Stimulated activated memory B cell treated with anti-CD40 and anti-IgM and Interleukin-4, amounts not matched to agents 10 μg/mL and 1 μg/mL and 100 μg/mL, for 72 hours (primary cell): ENCODE results near the gene MAPT.
"Not testable (repeated sequence)": the region's sequence is repeated elsewhere in the genome, so short reads cannot be mapped to it uniquely, and the experiment has no call there.

Source experiments
- ATAC-seq: fragments of 150-1000 bp; cut with Tn5 transposase; 2 replicates; pipeline ENCODE4 v1.10.0; 2021
- H3K27ac Mint-ChIP-seq: one replicate; pipeline ENCODE4 v1.8.0; 2022; ENCODE audit warnings: mild to moderate bottlenecking, mixed read lengths
- H3K27me3 Mint-ChIP-seq: one replicate; pipeline ENCODE4 v1.8.0; 2022; ENCODE audit warnings: mixed read lengths
- H3K36me3 Mint-ChIP-seq: one replicate; pipeline ENCODE4 v1.8.0; 2022; ENCODE audit warnings: mixed read lengths
- H3K4me1 Mint-ChIP-seq: one replicate; pipeline ENCODE4 v1.8.0; 2022; ENCODE audit warnings: mixed read lengths
- H3K4me3 Mint-ChIP-seq: one replicate; pipeline ENCODE4 v1.8.0; 2022; ENCODE audit warnings: mild to moderate bottlenecking, moderate library complexity, mixed read lengths
- H3K9me3 Mint-ChIP-seq: one replicate; pipeline ENCODE4 v1.8.0; 2022; ENCODE audit warnings: mixed read lengths

MAPT gene

DNA sequence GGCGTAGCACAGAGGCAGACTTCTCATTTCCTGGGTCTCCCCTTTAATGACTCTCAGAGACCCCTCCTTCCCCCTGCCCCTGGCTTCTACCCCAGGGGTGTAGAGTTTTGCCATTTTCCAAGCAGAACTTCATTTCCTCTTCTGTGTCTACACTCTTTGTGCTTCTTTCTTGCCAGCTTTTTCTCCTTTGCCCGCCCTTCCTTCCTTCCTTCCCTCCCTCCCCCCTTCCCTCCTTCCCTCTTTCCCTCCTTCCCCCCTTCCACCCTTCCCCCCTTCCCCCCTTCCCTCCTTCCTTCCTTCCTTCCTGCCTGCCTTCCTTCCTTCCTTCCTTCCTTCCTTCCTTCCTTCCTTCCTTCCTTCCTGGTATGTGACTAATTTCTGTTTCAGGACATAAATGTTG, 47.0 kb downstream of the MAPT start:
- Mint-ChIP-seq H3K27ac (no peak overlapping the region), H3K4me1 (peaks cover 5% of the 10 kb centered on the region), H3K9me3 (peaks cover 3% of the 10 kb centered on the region), H3K36me3 (no peaks in the 10 kb centered on the region), H3K4me3 (no peak overlapping the region), H3K27me3 (peaks cover 42% of the 10 kb centered on the region)
- no peak for ATAC-seq

DNA sequence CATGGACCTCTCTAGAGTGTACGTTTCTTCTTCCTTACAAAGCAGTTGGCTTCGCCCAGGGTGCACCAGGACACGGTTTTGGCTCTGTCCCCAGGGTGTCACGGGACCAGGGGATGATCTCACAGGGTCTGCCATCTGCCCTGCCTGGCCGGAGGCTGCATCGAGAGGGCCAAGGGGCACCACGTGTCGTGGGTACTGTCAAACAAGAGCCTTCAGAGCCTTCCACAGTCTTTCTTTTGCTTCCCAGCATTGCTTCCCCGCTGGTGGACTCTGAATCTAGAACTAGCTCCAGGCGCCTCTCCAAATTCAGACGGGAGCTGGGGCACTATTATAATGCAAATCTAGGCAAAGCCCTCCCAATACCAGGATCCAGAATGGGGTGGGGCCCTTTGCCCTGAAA, 47.9 kb downstream of the MAPT start:
- Mint-ChIP-seq H3K27ac (no peak overlapping the region), H3K9me3 (peaks cover 3% of the 10 kb centered on the region), H3K36me3 (no peaks in the 10 kb centered on the region), H3K27me3 (peaks cover 42% of the 10 kb centered on the region), H3K4me1 (peaks cover 5% of the 10 kb centered on the region), H3K4me3 (no peak overlapping the region)
- no peak for ATAC-seq

DNA sequence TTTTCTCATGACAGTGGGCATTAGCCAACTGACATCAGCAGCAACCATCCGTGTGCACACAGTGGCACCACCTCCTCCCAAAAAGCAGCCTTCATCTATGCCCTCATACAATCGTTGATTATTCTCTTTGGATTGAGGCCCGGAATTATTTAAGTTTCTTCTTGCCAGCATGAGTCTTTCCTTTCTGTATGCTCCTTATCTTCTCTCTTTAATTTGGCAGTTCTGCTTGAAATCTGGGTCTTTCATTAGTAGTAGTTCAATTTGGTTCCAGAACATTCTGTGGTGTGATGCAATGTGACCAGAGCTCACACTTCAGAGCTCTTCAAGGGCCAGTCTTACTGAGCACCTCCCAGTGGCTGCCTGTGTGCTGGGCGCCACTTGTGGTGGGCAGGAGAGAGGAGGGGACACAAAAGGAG, 52.5 kb downstream of the MAPT start:
- H3K36me3 Mint-ChIP-seq = no peaks in the 10 kb centered on the region
- no peaks in the 10 kb centered on the region for H3K9me3 Mint-ChIP-seq
- H3K27me3 Mint-ChIP-seq = peaks cover 68% of the 10 kb centered on the region
- no peak overlapping the region for H3K4me3 Mint-ChIP-seq
- H3K4me1 Mint-ChIP-seq = peaks cover 12% of the 10 kb centered on the region
- no peak overlapping the region for H3K27ac Mint-ChIP-seq
- ATAC-seq = no peak

DNA sequence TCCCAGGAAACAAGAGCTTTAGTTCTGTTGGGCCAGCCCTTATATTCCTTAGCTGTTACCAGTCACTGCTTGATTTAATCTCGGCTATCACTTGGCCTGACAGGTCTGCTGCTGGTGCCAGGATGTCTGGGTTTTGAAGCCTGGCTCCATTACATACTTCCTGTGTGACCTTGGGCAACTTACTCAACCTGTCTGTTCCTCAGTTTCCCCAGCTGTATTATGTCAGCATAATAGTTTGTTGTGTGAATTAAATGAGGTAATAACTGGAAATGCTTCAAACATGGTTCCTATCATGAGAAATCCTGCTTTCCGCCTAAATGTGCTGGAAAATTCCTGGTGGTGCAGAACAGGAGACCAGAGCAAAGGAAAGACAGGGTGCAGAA, 54.1 kb downstream of the MAPT start:
- Mint-ChIP-seq H3K9me3 (no peaks in the 10 kb centered on the region), H3K27ac (peak overlapping the region; percentile 76), H3K27me3 (peaks cover 77% of the 10 kb centered on the region), H3K36me3 (no peaks in the 10 kb centered on the region), H3K4me1 (peaks cover 12% of the 10 kb centered on the region), H3K4me3 (peak overlapping the region; percentile 76)
- ATAC-seq = no peak

DNA sequence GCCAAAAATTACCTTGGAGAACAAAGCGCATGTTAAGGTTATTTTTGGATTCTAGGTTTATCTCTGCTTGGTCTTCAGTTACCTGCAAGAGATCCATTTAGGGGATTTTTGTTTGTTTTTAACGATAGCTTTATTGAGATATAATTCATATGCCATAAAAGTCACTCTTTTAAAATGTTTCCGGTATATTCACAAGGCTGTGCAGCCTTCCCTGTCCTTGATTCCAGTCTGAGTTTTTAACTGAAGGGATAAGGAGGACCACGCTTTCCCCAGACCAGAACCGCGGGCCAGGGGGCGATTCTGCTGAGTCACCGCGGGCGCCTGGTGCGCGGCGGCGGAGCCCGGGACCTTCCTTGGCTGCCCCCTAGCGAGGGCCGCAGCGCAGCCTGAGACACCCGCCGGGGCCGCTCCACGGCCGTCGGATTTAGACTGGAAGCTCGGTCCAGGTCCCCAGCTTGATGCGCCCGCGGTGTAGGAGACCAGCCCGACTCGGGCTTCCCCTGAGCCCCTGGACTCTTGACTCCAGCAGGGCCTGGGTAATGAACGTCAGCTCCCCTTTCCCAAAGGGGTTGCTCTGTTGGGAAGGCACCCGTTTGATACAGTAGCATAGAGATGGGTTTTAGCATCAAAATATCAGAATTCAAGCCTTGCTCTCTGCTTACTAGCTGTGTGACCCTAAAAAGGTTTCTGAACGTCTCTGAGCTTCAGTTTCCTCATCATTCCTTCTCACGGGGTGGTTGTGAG, 54.7 kb downstream of the MAPT start:
- Mint-ChIP-seq H3K36me3 (no peaks in the 10 kb centered on the region), H3K9me3 (no peaks in the 10 kb centered on the region), H3K27ac (peak overlapping the region; percentile 76), H3K4me3 (peak overlapping the region; percentile 76), H3K4me1 (peaks cover 12% of the 10 kb centered on the region), H3K27me3 (peaks cover 77% of the 10 kb centered on the region)
- peak; percentile 94 for ATAC-seq

DNA sequence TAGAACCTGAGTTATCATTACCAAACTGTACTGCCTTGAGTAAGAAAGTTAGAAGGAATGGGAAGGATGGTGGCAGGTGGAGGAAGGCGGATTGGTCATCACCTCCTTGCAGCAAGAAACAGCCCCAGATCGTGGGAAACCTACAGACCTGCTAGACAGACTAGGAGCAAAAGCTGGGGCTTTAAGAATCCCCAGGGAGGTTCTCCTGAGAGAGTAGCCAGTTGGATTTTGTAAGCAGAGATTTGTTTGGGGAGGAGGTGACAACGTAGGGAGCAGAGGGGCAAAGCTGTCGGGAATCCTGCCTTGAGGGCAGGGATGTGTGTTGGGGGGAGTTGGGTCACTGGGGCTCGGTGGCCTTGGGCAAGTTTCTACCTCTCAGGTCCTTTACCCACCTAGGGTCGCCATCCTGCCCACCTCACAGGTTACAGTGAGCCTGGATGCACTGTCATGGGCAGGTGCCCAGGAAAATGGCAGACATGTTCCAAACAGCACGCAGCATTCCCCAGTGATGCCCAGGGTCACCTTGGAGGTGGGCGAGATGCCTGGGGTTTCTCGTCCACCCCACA, 55.5 kb downstream of the MAPT start:
- Mint-ChIP-seq H3K36me3 (no peaks in the 10 kb centered on the region), H3K4me1 (peaks cover 12% of the 10 kb centered on the region), H3K27ac (peak overlapping the region; percentile 76), H3K9me3 (no peaks in the 10 kb centered on the region), H3K27me3 (peaks cover 77% of the 10 kb centered on the region), H3K4me3 (no peak overlapping the region)
- no peak for ATAC-seq

DNA sequence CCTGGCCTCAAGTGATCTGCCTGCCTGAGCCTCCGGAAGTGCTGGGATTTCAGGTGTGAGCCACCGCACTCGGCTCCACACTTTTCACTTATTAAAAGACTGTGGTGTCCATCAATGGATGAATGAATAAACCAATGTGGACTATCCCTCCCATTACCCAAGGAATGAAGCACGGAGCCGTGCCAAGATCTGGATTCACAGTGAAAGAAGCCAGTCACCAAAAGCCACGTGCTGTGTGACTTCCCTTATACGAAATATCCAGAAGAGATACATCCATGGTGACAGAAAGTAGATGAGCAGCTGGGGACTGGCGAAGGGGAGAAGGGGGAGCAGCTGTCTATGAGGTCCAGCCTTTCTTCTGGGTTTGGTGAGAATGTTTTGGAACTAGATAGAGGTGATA, 56.5 kb downstream of the MAPT start:
- H3K27me3 Mint-ChIP-seq = peaks cover 74% of the 10 kb centered on the region
- peaks cover 12% of the 10 kb centered on the region for H3K4me1 Mint-ChIP-seq
- H3K9me3 Mint-ChIP-seq = no peaks in the 10 kb centered on the region
- H3K36me3 Mint-ChIP-seq = no peaks in the 10 kb centered on the region
- H3K27ac Mint-ChIP-seq = no peak overlapping the region
- no peak for ATAC-seq
- H3K4me3 Mint-ChIP-seq = no peak overlapping the region

DNA sequence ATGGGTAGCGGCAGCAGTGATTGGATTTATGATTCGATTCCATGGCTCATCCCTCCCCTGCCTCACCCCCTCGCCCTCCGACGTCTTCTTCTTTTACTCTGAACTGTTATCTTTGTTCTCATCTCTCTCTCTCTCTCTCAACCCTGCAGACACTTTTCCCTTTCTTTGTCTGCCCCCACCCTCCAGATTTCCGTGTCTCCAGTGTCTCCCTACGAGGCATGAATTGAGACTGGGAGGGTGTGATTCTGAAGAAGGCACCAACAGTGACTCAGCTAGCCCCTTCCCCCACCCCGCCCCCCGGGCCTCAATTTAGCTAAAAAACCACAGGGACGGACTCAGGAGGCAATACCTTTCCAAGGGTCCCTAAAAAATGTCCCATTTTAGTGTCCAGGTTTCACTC, 57.0 kb downstream of the MAPT start:
- H3K27ac Mint-ChIP-seq = no peak overlapping the region
- H3K27me3 Mint-ChIP-seq = peaks cover 74% of the 10 kb centered on the region

DNA sequence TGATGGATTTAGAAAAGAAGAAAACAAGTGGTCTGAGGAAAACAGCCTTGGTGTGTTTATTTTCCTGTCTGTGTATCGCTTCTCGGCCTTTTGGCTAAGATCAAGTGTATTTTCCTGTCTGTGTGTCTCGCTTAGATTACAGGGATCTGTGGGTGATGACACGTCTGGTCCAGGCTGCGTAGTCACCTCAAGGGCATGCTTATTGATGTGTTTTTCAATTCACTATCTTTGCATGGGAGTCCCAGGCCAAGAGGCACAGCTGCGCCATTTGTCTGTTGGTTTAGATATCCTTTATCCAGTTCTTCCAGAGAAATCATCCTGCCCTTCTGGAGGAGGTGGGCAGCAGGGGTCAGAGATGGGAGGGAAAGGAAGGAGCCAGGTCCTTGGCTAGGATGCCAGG, 57.6 kb downstream of the MAPT start:
- Mint-ChIP-seq H3K27me3 (peaks cover 69% of the 10 kb centered on the region), H3K27ac (no peak overlapping the region), H3K4me1 (peaks cover 12% of the 10 kb centered on the region), H3K9me3 (no peaks in the 10 kb centered on the region), H3K4me3 (no peak overlapping the region), H3K36me3 (no peaks in the 10 kb centered on the region)
- no peak for ATAC-seq

More for the DNA sequence above, 57.0 kb downstream of the MAPT start:
- no peaks in the 10 kb centered on the region for H3K9me3 Mint-ChIP-seq
- no peak overlapping the region for H3K4me3 Mint-ChIP-seq
- ATAC-seq = no peak
- H3K36me3 Mint-ChIP-seq = no peaks in the 10 kb centered on the region
- H3K4me1 Mint-ChIP-seq = peaks cover 12% of the 10 kb centered on the region

DNA sequence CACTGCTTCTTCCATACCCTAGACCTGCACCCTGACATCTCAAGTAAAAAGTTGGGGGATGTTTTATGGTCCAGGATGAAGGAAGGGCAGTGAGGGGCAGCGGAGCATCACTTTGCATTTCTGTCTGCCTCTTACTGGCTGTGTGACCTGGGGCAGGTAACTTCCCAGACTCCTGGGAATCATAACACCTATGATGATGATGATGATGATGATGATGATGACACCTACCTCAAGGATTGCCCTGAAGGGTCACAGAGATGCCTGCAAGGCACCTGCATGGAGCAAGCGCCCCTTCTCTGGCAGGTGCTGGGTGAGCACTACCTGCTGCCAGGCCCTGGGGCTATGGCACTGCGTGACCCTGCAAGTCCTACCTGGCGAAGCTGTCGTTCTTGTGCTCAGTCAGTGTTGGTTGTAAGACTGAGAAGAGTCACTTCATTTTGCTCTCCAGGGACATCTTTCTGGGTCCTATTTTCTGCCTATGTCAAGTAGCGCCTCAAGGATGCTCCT, 58.5 kb downstream of the MAPT start:
- Mint-ChIP-seq H3K9me3 (no peaks in the 10 kb centered on the region), H3K27ac (no peak overlapping the region), H3K27me3 (peaks cover 62% of the 10 kb centered on the region), H3K4me1 (peaks cover 12% of the 10 kb centered on the region), H3K4me3 (no peak overlapping the region), H3K36me3 (no peaks in the 10 kb centered on the region)
- ATAC-seq = no peak

DNA sequence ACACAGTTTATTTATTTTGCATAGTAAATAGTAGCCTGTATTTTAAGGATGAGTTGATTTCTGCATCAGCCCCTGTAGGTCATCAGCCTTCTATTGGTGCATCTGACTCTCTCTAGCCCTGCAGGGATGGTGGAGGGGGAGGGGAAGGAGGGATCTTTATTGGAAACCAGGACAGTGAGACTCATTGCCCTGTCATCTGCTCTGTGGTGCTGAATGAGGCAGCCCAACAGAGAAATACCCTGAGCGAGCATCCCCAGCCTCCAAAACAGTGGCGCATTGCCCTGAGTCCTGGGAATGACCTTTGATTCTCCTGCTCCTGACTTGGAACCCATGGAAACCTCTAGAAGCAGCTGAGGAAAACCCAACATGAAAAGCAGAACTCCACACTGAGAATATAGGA, 59.2 kb downstream of the MAPT start:
- H3K4me1 Mint-ChIP-seq = peaks cover 12% of the 10 kb centered on the region

DNA sequence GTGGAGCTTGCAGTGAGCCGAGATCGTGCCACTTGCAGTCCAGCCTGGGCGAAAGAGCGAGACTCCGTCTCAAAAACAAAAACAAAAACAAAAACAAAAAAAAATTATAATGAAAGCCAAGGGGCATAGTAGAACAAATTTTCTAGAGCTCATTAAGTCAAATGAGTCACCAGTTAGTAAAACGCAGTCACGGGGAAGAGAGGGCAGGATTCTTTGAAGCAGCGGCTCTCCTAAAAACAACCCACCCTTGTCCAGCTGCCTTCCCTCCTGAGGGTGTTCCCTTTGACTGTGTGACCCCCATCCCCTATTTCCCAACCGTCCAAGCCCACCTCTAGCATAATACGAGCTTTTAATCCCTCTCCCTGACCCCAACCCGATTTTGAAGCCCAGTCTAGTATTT, 60.6 kb downstream of the MAPT start:
- no peak overlapping the region for H3K4me3 Mint-ChIP-seq
- H3K36me3 Mint-ChIP-seq = no peaks in the 10 kb centered on the region
- no peaks in the 10 kb centered on the region for H3K4me1 Mint-ChIP-seq
- no peak overlapping the region for H3K27ac Mint-ChIP-seq
- no peak for ATAC-seq
- H3K27me3 Mint-ChIP-seq = peaks cover 55% of the 10 kb centered on the region
- no peaks in the 10 kb centered on the region for H3K9me3 Mint-ChIP-seq

More for the DNA sequence above, 59.2 kb downstream of the MAPT start:
- H3K27ac Mint-ChIP-seq = no peak overlapping the region
- ATAC-seq = no peak
- no peaks in the 10 kb centered on the region for H3K36me3 Mint-ChIP-seq
- H3K27me3 Mint-ChIP-seq = peaks cover 62% of the 10 kb centered on the region
- H3K9me3 Mint-ChIP-seq = no peaks in the 10 kb centered on the region
- no peak overlapping the region for H3K4me3 Mint-ChIP-seq

DNA sequence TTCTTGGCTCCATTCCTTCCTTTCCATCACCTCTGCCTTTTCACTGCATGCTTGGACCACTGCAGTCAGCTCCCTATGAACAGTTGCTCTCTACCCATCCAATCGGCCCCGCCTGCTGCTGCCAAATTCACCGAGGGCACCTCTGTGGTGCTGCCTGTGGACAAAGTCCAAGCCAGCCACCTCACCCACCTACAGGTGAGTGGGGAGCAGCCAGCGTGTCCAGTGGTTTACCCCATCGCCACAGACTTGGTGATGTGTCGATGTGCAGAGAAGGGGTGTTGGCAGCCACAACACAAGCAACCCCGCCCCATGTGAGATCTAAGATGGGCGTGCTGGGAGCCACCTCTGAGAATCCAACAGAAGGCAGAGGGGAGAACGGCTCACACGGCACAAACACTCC, 61.0 kb downstream of the MAPT start:
- H3K4me1 Mint-ChIP-seq = no peaks in the 10 kb centered on the region
- no peak overlapping the region for H3K27ac Mint-ChIP-seq
- H3K36me3 Mint-ChIP-seq = no peaks in the 10 kb centered on the region
- ATAC-seq = peak; percentile 20
- no peak overlapping the region for H3K4me3 Mint-ChIP-seq
- H3K27me3 Mint-ChIP-seq = peaks cover 51% of the 10 kb centered on the region
- no peaks in the 10 kb centered on the region for H3K9me3 Mint-ChIP-seq

DNA sequence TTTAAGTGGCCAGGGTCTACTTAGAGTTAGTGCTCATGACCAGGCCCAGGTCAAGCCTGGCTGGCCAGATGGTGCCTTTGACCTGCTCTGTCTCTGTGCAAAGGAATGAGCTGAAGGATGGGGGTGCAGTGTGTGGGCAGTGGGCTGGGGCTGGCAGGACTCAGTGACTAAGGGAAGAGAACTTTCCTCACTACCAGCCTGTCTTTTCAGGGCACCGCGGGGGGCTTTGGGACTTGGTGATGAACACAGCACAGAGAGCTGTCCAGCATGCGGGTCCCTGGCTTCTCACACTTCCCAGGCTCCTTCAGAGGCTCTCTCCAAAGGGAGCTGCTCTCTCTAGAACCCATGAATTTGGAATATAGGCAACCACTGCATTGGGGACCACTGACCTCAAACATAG, 61.7 kb downstream of the MAPT start:
- H3K36me3 Mint-ChIP-seq = no peaks in the 10 kb centered on the region
- ATAC-seq = no peak
- H3K27me3 Mint-ChIP-seq = peaks cover 43% of the 10 kb centered on the region
- H3K4me1 Mint-ChIP-seq = no peaks in the 10 kb centered on the region
- H3K27ac Mint-ChIP-seq = no peak overlapping the region
- no peaks in the 10 kb centered on the region for H3K9me3 Mint-ChIP-seq
- H3K4me3 Mint-ChIP-seq = no peak overlapping the region

DNA sequence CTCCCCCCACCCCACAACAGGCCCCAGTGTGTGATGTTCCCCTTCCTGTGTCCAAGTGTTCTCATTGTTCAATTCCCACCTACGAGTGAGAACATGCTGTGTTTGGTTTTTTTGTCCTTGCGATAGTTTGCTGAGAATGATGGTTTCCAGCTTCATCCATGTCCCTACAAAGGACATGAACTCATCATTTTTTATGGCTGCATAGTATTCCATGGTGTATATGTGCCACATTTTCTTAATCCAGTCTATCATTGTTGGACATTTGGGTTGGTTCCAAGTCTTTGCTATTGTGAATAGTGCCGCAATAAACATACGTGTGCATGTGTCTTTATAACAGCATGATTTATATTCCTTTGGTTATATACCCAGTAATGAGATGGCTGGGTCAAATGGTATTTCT, 62.4 kb downstream of the MAPT start:
- peaks cover 36% of the 10 kb centered on the region for H3K27me3 Mint-ChIP-seq
- not testable (repeated sequence) for H3K4me3 Mint-ChIP-seq, H3K4me1 Mint-ChIP-seq, H3K36me3 Mint-ChIP-seq, H3K9me3 Mint-ChIP-seq, H3K27ac Mint-ChIP-seq, ATAC-seq

DNA sequence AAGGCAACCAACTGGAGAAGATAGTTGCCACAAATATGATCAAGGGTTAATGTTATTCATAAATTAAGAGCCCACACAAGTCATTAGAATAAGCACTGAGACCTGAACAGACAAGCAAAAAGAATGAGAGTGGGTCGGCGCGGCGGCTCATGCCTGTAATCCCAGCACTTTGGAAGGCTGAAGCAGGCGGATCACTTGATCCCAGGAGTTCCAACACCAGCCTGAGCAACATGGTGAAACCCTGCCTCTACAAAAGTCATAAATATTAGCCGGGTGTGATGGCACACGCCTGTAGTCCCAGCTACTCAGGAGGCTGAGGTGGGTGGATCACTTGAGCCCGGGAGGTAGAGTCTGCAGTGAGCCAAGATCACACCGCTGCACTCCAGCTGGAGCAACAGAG, 64.0 kb downstream of the MAPT start:
- Mint-ChIP-seq H3K36me3 (no peaks in the 10 kb centered on the region), H3K27ac (no peak overlapping the region), H3K27me3 (peaks cover 23% of the 10 kb centered on the region), H3K9me3 (no peaks in the 10 kb centered on the region), H3K4me1 (no peaks in the 10 kb centered on the region), H3K4me3 (no peak overlapping the region)
- ATAC-seq = no peak
